Stimulated activated CD8-positive, alpha-beta memory T cell treated with anti-CD3 and anti-CD28 coated beads, Interleukin-4, amount 100 ng/mL, for 24 hours (primary cell): Measurements from ENCODE around the gene PTPN23.
A peak's percentile ranks its signal among the peaks of the same experiment; 100 is the strongest.
"Not testable (repeated sequence)": the region's sequence is repeated elsewhere in the genome, so short reads cannot be mapped to it uniquely, and the experiment has no call there.

ENCODE experiments used
- DNase-seq: peaks from one replicate; pipeline ENCODE4 v3.0.0-alpha.2; 2020; ENCODE audit warnings: low read depth

Gene PTPN23

GRCh38 chr3:47370020-47370419 lies 10.8 kb upstream of the PTPN23 start:
- DNase-seq: not testable (repeated sequence)

- no peak for DNase-seq
Observed at GRCh38 chr3:47370887-47371697, 9.7 kb upstream of the PTPN23 start.

GRCh38 chr3:47374587-47374986 lies 6.2 kb upstream of the PTPN23 start:
- DNase-seq: no peak

GRCh38 chr3:47376393-47376792 lies 4.4 kb upstream of the PTPN23 start:
- no peak for DNase-seq

DNA sequence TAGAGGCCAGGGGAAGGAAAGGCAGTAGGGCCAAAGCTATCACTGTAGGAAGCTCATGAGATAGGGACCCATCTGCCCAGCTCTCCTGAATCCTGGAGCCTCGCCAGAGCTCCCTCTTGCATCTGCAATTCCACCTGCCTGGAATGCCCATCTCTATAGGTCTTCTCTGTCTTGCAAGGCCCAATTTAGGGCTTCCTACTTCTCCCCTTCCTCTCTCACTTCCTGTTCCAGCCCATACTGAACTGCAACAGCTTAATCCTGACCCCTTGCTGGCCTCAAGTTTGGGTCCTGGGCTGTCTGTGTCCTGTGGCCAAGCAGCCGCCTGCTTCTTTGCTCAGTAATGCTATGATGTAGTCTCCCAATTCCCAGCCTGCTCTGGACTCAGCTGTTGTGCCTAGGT lies 3.6 kb upstream of the PTPN23 start:
- no peak for DNase-seq

DNA sequence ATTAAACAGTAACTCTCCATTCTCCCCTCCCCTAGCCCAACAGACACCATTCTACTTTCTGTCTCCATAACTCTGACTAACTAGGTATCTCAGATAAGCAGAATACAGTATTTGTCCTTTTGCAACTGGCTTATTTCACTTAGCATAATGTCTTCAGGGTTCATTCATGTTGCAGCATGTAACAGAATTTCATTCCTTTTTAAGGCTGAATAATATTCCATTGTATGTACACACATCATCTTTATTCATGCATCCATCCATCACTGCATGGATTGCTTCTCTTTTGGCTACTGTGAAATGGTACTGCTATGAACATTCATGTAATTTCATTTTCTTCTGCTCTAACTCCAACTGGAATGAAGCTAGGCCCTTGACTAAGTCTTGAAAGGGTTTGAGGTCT lies 2.0 kb upstream of the PTPN23 start:
- DNase-seq: no peak

- no peak for DNase-seq
Observed at GRCh38 chr3:47379411-47379899, 1.4 kb upstream of the PTPN23 start.

DNA sequence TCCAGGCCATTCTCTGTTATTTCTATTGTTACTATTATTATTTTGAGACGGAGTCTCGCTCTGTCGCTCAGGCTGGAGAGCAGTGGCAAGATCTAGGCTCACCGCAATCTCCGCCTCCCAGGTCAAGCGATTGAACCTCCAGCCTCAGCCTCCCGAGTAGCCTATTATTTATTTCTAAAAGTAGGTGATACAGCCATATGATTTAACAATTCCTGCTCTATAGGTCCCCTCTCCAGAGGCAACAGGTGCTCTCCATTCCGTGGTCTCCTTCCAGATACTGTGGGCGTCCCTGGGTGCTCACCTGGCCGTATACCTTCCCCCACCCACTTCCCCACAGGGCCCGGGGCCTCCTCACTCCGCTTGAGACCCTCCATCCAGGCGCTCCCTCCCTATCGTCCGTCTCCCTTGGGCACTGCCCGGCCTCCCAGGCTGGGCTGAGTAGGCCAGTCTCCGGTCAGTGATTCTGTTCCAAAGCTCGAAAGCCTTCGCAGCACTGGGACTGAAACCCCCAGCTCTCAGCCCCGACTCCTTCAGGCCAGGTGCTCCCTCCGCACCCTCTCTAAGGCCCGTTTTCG lies 708 bp upstream of the PTPN23 start:
- no peak for DNase-seq

GRCh38 chr3:47381317-47382157 lies 716 bp downstream of the PTPN23 start:
- DNase-seq: peak; percentile 76

DNA sequence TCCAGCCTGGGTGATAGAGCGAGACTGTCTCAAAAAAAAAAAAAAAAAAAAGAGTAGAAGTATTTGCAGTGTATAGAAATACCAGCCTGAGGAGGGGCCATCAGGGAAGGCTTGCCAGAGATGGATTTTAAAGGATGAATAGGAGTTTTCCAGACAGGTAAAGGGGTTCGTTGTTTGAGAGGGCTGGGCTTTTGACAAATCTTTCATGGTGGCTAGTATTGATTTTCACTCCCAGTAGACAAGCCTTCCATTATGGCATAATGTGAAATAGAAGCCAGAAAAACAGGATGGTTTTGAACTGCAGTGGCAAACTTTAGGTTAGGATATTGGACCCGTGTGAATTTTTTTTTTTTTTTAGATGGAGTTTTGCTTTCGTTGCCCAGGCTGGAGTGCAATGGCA lies 3.6 kb downstream of the PTPN23 start:
- no peak for DNase-seq

DNA sequence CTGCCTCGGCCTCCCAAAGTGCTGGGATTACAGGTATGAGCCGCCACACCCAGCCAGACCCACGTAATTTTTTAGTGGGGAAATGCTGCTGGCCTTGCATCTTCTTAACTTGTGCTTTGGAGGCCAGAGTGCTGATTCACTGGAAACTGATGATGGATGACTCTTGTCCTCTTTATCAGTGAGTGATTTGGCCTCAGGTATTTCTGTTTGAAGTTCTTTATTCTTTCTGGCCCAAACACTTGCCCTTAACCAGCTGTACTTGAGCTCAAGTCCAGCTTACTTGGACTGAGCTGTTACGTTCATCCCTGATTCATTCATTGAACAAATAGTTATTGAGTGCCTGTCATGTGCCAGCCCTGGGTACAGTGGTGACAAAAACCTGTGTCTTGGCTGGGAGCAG lies 4.2 kb downstream of the PTPN23 start:
- no peak for DNase-seq

- DNase-seq: no peak
Observed at GRCh38 chr3:47385796-47386195, 5.0 kb downstream of the PTPN23 start.

DNA sequence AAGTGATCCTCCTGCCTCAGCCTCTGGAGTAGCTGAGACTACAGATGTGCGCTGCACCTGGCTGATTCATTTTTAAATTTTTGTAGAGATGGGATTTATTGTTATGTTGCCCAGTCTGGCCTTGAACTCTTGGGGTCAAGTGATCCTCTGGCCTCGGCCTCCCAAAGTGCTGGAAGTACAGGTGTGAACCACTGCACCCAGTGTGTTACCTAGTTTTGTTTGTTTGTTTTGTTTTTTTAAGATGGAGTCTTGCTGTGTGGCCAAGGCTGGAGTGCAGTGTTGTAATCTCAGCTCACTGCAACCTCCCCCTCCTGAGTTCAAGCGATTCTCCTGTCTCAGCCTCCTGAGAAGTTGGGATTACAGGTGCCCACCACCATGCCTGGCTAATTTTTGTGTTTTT lies 12.1 kb downstream of the PTPN23 start:
- DNase-seq: no peak

DNA sequence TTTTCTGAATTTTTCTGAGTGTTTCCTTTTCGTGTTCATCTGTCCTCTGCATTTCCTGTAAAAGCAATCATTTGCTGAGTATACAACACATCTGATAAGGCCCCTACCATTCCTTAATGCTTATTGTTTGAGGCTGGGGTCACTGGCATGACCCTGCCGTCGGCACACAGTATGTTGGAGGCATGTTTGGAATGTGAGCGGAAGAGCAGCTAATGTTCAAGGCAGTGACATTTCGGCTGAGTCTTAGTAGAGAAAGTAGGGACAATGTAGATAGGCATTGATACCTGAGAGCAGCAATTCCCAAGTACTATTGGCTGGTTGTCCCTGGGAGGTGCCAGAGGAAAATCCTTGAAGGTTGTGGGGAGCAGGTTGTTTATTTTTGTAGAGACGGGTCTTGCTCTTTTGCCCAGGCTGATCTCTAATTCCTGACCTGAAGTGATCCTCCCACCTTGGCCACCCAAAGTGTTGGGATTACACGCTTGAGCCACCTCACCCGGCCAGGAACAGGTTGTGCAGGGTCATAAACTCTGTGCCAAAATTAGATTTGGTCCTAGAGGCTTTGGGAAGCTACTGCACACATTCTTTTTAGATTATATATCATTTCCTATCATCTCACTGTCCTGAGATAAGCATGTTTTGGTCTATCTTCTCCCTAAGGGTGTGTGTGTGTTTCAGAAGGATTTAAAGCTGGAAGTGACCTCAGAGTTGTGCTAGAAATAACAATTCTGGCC lies 13.5 kb downstream of the PTPN23 start:
- no peak for DNase-seq

DNA sequence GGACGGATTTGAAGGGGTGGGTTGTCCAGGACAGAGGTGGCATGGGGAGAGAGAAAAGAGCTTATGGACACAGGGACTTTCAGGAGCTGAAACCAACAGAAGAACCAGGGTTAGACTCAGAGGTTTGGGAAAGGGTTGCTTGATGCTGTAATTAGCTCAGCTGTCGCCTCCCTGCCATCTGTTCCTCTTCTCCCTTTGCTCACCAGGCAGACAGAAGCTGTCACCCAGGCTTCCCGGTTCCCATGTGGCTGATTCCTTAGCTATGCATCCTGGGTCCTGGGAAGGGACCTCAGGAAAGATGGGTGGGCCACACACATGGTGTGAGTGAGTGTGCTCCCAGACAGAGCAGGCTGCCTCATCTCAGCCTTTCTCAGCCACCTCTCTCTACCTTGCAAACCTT lies 14.1 kb downstream of the PTPN23 start:
- no peak for DNase-seq

GRCh38 chr3:47398228-47398627 lies 17.4 kb downstream of the PTPN23 start:
- no peak for DNase-seq

DNA sequence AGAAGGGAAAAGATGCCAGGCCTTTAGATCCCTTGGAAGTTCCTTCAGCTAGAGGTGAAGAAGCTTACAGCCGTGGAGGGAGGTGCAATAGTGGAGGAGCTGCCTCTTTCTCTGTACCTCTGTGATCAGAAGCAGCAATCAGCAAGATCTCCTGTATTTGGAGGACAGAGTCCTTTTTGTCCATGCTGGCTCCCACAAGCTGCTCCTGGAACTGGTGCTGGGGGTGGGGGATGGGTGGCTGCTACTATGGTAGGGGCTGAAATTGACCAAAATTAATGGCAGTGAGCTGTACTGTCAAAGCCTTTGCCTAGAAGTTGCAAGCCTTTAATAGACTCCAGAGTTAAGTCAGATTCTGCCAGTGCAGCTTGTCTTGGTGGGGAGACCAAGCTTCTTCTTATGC lies 18.2 kb downstream of the PTPN23 start:
- DNase-seq: no peak

- no peak for DNase-seq
Observed at GRCh38 chr3:47399531-47400270, 18.9 kb downstream of the PTPN23 start.

GRCh38 chr3:47404431-47404876 lies 23.6 kb downstream of the PTPN23 start:
- DNase-seq: no peak

GRCh38 chr3:47404955-47405790 lies 24.4 kb downstream of the PTPN23 start:
- DNase-seq: no peak
